Stimulated activated CD4-positive, alpha-beta T cell treated with anti-CD3 and anti-CD28 coated beads, Interleukin-4, amount 100 ng/mL, for 1 hour (primary cell): Measurements from ENCODE around the gene PDGFC.

ENCODE experiments used
- DNase-seq: peaks from one replicate; pipeline ENCODE4 v3.0.0-alpha.2; 2020

Gene PDGFC

DNA sequence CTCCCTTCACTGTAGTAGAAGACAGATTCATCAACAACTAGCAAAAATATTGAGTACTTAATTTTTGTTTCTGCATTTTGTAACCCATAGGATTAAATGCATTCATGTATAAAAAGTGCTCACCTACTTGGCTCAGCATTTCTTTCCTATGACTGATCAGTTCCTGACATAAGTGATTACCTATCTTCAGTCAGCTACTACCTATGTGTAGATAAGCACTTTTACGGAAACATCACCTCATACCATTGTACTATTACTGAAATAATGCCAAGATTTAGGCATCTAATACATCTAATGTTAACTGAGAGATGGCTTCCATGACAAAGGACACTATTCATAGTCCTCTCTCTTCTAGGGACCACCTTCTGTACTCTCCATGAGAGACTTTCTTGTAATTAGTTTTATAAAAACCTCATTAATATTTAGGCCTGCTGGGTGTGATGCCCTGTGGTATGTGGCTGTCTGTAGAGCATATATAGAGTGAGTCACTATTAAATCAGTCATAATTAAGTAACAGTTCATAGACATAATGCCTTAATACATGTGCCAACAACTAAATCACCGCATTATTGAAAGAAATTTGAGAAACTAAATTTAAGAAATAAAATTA, 147.0 kb downstream of the PDGFC start:
- DNase-seq: no peak

DNA sequence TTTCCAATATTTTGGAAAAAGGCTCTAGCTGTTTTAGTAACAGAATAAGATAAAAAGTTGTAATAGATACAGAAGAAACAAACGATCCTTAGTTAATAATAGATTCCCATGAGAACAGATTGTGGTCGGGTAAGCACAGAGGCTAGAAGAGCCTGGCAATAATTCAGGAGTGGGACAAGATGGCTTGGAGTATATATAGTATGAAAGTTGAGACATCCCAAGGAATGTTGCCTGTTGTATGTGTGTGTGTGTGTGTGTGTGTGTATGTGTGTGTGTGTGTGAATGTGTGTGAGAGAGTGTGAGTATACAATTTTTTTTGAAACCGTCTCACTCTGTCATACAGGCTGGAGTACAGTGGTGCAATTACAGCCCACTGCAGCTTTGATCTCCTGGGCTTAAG, 150.7 kb downstream of the PDGFC start:
- no peak for DNase-seq

DNA sequence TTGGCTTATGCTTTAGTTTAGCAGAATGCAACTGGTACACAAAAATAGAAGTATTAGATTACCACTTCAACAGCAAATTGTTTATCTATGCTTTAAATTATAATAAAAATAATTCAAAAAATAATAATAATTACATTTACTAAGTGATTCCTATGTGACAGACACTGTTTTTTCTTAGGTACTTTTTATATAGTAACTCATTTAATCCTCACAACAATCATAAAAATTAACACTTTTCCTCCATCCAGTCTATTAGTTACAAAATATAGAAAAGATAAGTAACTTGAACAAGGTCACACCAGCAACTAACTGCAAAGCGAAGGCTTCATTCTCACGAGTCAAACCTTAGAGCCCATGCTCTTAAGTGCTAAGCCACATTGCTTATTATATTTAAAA, 155.2 kb downstream of the PDGFC start:
- no peak for DNase-seq

DNA sequence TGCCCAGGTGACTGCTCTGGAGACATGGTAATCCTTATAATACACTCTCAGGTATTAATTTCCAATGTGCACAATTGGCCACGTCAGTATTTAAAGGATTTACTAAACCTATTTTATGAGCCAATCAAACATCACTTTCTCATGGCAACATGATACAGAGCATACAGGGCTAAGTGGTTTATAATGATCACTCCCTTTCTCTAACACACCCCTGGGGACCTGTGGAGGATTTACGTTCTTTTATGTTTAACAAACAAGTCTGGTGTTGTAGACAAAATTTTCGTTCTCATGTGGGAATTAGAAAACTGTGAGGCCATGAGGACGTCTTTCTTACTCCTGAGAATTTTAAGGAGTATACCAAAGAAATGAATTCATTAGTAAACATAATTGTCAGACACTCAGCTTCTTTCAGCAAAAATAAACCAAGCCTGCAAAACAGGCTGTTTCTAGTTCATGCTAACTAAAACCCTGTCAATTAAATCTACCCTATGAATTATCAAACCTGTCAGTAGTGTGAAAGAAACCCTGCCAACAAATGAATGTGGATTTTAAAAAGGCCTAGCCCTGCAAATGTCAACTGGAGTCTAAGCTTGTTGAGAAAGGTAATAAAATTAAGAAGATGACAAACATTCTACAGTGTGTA, 155.8 kb downstream of the PDGFC start:
- no peak for DNase-seq

DNA sequence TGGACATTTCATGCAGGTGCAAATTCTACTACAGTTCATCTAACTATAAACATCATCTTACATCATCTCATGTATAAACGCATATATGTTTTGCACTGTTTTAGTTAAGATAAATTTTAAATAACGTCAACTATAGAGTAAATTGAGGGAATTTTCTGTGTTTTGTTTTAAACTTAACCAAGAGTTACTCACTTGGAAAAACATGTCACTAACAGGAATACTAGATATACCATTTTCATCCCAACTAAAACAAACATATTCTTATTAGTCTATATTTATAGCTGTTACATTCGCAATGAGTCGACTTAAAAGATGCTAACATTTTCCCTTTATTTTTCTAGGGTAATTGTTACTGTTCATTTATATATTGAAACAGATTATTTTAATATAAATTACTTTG, 159.6 kb downstream of the PDGFC start:
- DNase-seq: no peak

DNA sequence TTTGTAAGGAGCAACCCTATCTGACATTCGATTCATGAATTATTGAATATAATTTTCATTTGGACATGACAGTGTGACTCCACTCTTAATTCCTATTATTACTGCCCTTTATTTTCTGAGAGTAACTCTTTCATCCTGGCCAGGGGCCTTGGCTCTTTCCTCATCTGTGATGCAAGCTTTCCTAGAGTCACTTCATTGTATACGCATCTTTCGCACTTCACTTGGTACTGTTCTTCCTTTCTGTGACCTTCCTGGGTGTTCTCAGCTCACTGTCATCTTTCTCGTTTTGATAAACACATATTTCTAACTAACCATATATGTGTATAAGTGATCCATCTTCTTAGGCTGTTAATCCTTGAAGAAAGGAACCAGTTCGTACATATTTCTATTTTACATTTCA, 160.3 kb downstream of the PDGFC start:
- no peak for DNase-seq

DNA sequence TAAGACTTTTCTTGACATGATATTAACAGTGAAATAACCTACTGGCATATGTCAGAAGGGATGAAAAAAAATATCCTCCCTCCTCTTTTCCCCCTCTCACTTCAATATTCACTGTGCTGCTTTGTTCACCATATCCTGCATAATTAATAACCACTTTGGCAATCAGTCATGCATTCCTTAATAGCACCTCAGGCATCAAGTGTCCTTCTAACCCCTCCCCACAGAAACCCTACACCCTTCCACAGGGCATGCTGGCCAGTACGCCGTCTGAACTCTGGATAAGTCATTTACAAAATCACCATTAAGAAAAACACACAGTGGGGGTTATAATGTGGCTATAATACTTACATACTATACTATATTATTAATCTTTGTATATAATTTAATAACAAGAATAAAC, 165.9 kb downstream of the PDGFC start:
- DNase-seq: no peak

DNA sequence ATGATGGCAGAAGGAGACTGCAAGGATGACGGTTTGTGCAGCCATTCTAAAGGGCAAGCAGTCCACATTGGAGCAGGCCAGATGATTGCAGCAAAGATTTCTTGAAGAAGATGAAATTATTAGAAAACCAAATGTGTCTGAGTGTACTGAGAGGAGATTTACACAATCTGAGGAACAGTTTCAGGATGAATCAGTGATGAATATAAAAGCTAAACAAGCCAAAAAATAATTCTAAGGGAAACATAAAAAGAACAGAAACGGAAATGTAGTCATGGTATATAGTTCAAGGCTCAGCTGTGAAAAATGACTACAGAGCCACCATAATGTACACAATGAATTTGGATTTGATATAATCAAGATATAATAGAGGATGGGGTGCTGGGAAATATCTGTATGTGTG, 168.5 kb downstream of the PDGFC start:
- no peak for DNase-seq

DNA sequence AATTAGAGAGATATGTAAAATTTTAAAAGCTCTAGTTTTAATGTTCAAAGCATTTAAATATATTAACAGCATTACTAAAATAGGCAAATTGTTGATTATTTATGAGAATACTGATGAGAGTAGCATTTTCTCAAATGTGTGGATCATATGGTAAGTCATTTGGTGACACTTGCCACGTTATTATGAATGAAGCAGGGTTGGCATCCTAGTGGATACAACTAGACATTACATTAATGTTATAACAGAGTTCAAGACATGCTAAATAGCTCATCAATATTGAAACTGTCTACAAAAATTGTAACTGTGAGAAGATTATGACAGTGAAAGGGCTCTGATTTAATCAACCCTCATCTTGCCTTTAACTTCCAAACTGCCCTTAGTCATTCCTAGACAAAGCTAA, 171.1 kb downstream of the PDGFC start:
- no peak for DNase-seq

DNA sequence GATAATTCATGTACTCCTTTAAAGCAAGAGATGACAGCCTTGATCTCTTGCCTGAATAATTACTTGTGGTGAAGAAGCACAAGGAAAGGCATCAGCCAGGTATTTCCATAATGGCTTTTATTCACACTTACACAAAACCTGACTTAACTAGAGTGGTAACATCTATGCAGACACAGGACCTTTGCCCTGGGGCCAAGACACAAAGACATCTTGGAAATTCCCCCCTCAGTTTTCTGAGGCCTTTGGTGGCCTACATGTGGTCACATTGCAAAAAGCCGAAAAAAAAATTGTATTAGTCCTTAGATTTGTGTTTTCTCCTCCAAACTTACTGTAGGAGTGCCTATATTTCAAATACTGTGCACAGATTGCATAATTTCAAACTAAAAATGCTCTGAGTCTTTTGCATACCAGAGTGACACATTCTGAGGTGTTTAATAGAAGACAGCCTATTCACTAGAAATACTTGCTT, 172.4 kb downstream of the PDGFC start:
- no peak for DNase-seq

DNA sequence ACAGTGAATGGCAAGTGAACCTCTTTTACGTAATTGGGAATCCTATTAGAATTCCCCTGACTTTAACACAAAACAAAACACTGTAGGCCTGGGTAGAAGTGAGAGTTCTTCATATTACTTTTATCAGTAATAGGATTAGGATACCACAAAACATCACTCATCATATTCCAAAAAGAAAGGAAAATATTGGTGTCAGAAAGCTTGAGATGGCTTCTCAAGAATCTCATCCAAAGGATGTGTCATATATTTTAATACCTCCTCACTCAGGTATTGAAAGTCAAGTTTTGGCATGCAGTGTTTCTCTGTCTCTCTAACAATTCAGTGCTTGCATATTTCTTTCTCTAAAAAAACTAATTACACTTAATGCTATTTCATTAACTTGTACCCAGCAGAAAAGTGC, 173.2 kb downstream of the PDGFC start:
- DNase-seq: no peak

DNA sequence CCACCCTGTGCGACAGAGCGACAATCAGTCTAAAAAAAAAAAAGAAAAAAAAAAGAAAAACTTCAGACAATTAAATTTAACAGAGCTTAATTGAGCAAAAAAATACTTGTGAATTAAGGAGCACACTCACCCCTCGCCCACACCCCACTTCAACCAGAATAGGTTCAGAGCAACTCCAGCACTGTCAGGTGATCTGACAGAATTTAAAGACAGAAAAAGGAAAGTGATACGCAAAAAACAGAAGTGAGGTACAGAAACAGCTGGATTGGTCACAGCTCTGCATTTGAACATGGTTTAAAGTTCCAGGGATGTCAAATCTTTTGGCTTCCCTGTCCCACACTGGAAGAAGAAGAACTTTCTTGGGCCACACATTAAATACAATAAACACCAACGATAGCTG, 174.4 kb downstream of the PDGFC start:
- no peak for DNase-seq

DNA sequence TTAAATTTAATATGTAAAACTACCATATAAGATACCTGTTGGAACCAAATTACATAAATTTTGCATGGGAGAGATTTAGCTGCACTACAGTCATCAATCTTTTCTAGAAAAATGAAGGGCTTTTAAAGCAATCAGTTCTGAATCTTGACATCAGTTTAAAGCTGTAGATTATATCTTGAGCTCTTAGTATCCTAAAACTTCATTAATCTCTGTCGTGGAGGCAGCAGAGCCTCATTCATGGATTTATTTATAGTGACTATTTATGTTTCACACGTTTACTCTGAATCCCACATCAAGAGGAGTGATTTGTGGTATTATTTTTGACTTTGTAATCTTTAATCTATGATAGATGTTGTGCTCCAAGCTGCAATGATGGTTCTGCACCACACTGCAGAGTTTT, 175.9 kb downstream of the PDGFC start:
- DNase-seq: no peak

DNA sequence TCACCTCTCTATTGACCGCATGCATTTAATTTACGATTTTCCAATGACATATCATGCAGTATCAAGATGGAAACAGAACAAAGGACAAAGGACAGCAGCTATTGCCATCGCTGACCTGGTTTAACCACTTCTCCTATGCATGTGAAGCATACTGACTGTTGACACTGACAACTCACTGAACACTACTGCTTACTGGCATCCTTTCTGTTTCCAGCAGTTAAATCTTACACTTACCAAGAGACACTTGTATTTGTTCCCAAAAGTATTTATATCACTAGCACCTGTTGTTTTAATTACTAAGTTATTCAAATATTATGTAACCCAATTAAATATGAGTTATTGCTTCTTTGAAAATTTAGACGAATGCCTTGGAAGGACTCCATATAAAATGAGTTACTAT, 176.7 kb downstream of the PDGFC start:
- no peak for DNase-seq

DNA sequence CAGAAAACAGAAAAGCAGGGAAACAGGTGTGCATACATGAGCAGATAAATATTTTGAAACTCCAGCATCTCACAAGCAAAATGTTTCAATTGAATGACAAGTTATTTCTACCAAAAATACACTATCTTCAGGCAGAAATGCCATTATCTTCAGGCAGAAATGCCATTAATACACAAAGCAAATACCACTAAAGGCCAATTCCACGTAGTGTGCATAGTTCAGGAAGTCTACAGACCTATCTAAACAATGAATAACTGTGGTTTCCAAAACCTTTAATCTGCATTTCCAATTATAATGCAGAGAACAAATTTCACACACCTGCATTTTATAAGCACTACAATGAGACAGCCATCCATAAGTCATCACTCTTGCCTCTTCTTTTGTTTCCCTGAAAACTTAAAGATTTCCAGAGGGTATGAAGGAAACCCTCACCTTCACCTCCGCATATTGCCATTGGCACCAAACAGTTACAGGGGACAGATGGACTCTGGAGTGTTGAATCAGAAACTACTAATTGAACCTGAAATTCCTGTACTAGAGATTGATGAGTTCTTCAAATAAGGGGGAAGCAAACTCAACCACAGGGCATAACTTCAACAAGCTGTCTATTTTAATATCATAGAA, 179.0 kb downstream of the PDGFC start:
- no peak for DNase-seq

DNA sequence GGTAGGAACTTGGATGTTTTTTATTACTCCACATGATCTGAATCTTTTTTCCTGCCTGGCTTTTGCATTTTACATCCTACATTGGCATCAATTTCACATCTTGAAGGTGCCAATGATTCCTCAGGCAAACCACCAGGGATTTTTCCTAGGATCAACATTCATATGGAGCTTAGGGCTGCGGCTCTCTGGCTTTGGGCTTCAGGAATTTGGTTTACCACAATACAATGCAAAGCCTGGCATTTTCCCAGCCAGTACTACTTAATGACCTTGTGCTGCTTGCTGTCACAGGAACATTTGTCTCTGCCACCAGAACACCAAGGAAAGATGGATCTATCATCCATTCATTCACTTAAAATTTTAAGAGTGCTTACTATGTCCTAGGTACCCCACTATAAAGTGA, 180.7 kb downstream of the PDGFC start:
- DNase-seq: no peak

DNA sequence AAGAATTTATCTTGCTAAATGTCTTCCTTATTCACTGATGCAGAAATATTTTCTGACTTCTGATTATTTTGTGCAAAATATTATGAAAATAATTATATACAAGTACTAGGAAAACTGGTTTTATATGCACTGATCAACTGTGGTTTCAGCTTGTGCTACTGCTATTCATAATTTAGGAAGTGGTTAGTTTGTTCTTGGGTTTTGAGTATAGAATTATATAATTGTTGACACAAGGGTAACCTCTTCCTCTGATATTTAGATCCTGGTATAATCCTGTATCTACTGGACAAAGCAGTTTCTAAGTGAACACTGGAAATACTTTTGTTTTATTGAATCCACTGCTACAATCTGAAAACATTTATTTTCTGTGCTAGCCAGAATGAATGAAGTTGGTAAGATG, 182.8 kb downstream of the PDGFC start:
- no peak for DNase-seq

DNA sequence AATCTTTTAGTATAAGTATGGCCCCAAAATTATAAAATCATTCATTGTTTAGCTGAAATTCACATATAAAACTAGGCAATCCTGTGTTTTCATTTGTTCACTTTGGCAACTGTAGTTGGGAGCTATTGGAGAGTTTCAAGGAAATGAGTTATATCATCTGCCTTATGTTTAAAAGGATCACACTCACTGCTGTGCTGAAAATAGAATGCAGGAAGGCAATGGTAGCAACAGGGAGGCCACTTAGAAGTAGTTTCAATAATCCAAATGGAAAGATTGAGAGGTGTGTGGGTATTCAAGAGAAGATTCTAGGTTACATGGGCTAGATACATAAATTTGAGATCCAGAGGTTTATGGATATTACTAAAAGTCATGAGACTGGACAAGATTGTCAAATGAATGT, 184.9 kb downstream of the PDGFC start:
- no peak for DNase-seq

DNA sequence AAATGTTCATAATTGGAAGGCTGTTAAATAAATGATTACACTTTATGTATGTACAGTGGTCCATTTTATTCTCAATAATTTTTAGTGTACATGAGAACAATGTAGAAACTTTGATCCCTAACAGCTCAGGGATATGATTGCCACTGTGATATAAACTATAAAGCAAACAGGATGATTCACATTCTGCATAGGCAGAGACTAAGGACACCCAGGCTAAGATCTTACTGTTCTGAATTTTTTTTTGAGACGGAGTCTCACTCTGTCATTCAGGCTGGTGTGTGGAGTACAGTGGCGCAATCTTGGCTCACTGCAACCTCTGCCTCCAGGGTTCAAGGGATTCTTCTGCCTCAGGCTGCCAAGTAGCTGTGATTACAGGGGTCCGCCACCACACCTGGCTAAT, 186.6 kb downstream of the PDGFC start:
- DNase-seq: no peak

DNA sequence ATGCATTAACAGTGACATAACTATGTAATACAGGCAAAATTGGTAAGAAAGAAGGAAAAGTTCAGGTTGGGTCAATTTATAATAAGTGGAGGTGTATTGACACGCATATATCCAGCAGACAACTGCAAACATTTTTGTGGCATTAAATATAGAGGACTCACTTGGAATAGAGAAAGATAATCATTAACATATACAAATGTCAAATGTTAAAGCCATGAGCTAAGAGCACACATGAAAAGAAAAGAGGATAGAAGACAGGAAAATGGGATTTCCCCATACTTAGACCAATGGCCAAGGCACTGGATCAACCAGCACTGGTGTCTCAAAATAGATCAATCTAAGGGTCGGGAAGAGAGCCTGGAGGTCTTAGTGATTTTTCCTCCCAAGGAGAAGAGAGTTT, 187.6 kb downstream of the PDGFC start:
- DNase-seq: no peak

DNA sequence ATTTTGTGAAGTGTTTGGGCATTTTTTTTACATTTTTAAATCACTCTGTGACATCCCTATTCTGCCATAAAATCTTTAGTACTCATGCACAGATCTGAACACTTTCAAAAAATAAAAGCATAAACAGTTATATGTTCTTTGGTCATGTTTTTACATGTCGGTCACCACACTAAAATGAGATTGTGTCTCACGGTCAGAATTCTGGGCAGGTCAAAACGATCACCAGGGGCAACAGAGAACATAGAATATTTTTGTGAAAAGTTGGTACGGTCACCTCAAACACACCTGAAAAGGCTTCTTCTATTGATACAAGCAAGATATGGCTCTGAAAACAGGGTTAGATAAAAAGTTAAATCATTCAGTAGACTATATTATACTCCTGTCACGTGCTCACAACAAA, 189.1 kb downstream of the PDGFC start:
- no peak for DNase-seq

DNA sequence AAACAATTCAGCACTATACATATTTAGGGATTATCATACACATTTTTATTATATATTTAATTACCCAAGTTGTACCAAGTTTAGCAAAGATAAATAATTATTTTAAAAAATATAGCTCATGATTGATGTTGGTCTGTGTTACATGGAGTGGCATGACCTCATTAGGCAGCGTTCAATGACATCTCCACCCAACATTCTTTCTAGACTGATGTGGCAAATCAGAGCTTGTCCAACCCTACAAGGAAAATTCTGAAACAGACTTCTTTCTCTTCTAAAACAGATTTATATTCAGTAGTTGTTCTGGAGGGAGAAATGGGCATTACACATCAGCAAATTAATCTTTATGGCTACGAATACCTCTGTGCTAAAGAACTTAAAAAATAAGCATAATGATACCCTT, 189.7 kb downstream of the PDGFC start:
- DNase-seq: no peak

DNA sequence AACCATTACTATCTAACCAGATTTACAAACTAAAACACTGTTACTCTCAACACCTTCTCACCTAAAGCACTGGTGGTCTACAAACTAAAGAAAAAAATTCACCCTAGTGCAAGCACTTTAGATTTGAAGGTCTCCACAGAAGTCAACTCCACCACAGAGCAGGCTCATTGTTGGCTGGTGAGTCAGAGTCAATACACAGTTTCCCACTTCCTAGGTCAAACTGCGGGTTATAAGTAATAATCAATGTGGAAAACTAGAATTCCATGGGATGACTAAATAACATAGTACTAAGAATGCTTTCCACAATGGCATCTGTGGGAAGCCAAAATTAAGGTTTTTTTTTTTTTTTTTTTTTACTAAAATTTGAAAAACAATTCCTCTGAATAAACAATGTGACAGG, 191.8 kb downstream of the PDGFC start:
- DNase-seq: no peak

DNA sequence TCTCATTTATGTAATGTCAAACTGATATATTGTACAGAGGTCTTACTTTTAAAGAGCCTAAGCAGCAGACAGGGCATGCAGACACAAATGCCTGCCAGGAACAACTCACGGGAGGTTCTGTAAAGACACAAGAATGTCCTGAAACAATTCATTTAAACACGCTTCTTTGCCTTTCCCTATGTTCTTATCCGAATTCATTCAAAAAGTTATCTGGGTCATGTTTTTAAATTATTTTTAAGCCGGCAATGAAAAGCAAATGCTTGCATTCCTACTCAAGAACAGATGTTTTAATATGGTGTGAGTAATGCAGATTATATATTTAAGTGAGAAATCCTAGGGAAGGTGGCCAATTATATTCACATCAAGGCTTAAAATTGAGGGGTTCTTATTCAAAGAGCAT, 192.6 kb downstream of the PDGFC start:
- no peak for DNase-seq

DNA sequence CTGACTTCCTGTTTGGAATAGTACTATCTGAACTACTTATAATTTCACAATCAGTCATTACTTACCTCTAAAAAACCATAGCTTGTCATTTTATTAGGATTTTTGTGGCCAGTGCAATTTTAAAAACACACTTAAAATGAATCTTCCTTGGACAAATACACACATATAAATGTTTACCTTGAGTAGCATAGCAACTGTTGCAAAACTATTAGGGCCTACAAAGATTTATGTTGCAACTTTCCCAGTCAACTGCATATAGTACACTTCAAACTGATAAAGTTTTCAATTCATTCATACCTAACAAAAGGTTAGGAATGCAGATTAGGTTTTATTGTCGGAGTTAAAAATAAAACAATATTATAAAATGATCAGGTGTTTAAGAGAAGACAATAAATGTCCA, 193.0 kb downstream of the PDGFC start:
- DNase-seq: no peak
